ENCODE data around the gene CASR. TPM values are rescaled to one million over a fixed set of nuclear protein-coding genes. Genes with fewer than 3 reads are reported as not detected.

CASR gene
- total and polyA plus RNA-seq, 9 donors = 0.04 to 0.28 (median 0.04) TPM; not detected in 6

Other genes with a start within 250 kb of the CASR start
- 0.22 TPM for gene ILDR1, start 161.4 kb upstream of the CASR start, total RNA-seq
- under 1 TPM; 0.10 to 0.83 (median 0.24) TPM for gene ILDR1, start 161.4 kb upstream of the CASR start, polyA plus RNA-seq (ENCODE audit: insufficient read depth in 1 of 8, insufficient read length in 8 of 8, low replicate concordance in 1 of 8)
- 2.2 TPM for gene CD86, start 128.3 kb upstream of the CASR start, total RNA-seq
- 1 to 10 TPM; 1.7 to 3.0 (median 2.6) TPM for gene CD86, start 128.3 kb upstream of the CASR start, polyA plus RNA-seq (ENCODE audit: insufficient read depth in 1 of 8, insufficient read length in 8 of 8, low replicate concordance in 1 of 8)
- gene CSTA, start 141.6 kb downstream of the CASR start, total RNA-seq = 0.22 TPM
- 1 to 10 TPM in 4 of 8 donors, under 1 TPM in 4; 0.48 to 4.9 (median 0.94) TPM for gene CSTA, start 141.6 kb downstream of the CASR start, polyA plus RNA-seq (ENCODE audit: insufficient read depth in 1 of 8, insufficient read length in 8 of 8, low replicate concordance in 1 of 8)
- gene MIX23, start 199.6 kb downstream of the CASR start, total RNA-seq = 36.7 TPM
- 10 to 100 TPM; 26.8 to 34.2 (median 28.5) TPM for gene MIX23, start 199.6 kb downstream of the CASR start, polyA plus RNA-seq (ENCODE audit: insufficient read depth in 1 of 8, insufficient read length in 8 of 8, low replicate concordance in 1 of 8)
- gene FAM162A, start 200.5 kb downstream of the CASR start, total RNA-seq = 33.6 TPM
- 10 to 100 TPM; 28.5 to 42.4 (median 34.7) TPM for gene FAM162A, start 200.5 kb downstream of the CASR start, polyA plus RNA-seq (ENCODE audit: insufficient read depth in 1 of 8, insufficient read length in 8 of 8, low replicate concordance in 1 of 8)
- 7.6 TPM for gene WDR5B, start 232.4 kb downstream of the CASR start, total RNA-seq
- 1 to 10 TPM; 3.5 to 6.1 (median 5.4) TPM for gene WDR5B, start 232.4 kb downstream of the CASR start, polyA plus RNA-seq (ENCODE audit: insufficient read depth in 1 of 8, insufficient read length in 8 of 8, low replicate concordance in 1 of 8)